ENCODE results near the gene FOXQ1.

The FOXQ1 gene

GRCh38 chr6:1311400-1312202, at the start of gene FOXQ1:
Gene FOXQ1 (plus strand): TSS chr6:1312098. CDS start chr6:1312705, 607 bp downstream.
- no peak for DNase-seq

GRCh38 chr6:1262704-1263038, 49.2 kb upstream of the FOXQ1 start:
- no peak for DNase-seq

GRCh38 chr6:1263039-1263849, 48.7 kb upstream of the FOXQ1 start:
- DNase-seq: no peak

- no peak for DNase-seq
Measured at GRCh38 chr6:1263850-1264377, 48.0 kb upstream of the FOXQ1 start.

- DNase-seq: no peak
Measured at GRCh38 chr6:1264619-1265445, 47.1 kb upstream of the FOXQ1 start.

- no peak for DNase-seq
Measured at GRCh38 chr6:1266686-1267056, 45.2 kb upstream of the FOXQ1 start.

- DNase-seq: no peak
Measured at GRCh38 chr6:1267057-1267732, 44.7 kb upstream of the FOXQ1 start.

GRCh38 chr6:1267790-1268762, 43.8 kb upstream of the FOXQ1 start:
- no peak for DNase-seq

GRCh38 chr6:1271071-1271763, 40.7 kb upstream of the FOXQ1 start:
- DNase-seq: no peak

- no peak for DNase-seq
Measured at GRCh38 chr6:1278061-1278720, 33.7 kb upstream of the FOXQ1 start.

- no peak for DNase-seq
Measured at GRCh38 chr6:1279065-1279464, 32.8 kb upstream of the FOXQ1 start.

- DNase-seq: no peak
Measured at GRCh38 chr6:1280666-1281300, 31.1 kb upstream of the FOXQ1 start.

GRCh38 chr6:1281746-1282145, 30.2 kb upstream of the FOXQ1 start:
- DNase-seq: no peak

- DNase-seq: no peak
Measured at GRCh38 chr6:1283501-1283900, 28.4 kb upstream of the FOXQ1 start.

GRCh38 chr6:1285556-1285955, 26.3 kb upstream of the FOXQ1 start:
- no peak for DNase-seq

GRCh38 chr6:1285956-1286355, 25.9 kb upstream of the FOXQ1 start:
- DNase-seq: no peak

- DNase-seq: no peak
Measured at GRCh38 chr6:1287103-1287591, 24.8 kb upstream of the FOXQ1 start.

GRCh38 chr6:1290086-1290485, 21.8 kb upstream of the FOXQ1 start:
- DNase-seq: no peak

GRCh38 chr6:1290805-1291204, 21.1 kb upstream of the FOXQ1 start:
- DNase-seq: no peak
